HK-2 (cell line): ENCODE results near the gene RAD51.
"Not testable (repeated sequence)": the region's sequence is repeated elsewhere in the genome, so short reads cannot be mapped to it uniquely, and the experiment has no call there.

Source experiments
- DNase-seq: peaks from one replicate; pipeline ENCODE4 v3.0.0-alpha.2; 2018; ENCODE audit not compliant: unreplicated experiment

The RAD51 gene

GRCh38 chr15:40694688-40695468 is at the start of gene RAD51:
TSS of gene RAD51 (plus strand) at chr15:40695174. CDS start at chr15:40698759, 3,585 bp downstream.
- peak; percentile 84 for DNase-seq

- DNase-seq = no peak
Observed at GRCh38 chr15:40647523-40647922, 47.5 kb upstream of the RAD51 start.

- no peak for DNase-seq
Observed at GRCh38 chr15:40650479-40650878, 44.5 kb upstream of the RAD51 start.

- DNase-seq = no peak
Observed at GRCh38 chr15:40660686-40661085, 34.3 kb upstream of the RAD51 start.

- DNase-seq = no peak
Observed at GRCh38 chr15:40664909-40665308, 30.1 kb upstream of the RAD51 start.

GRCh38 chr15:40676290-40676689 is 18.7 kb upstream of the RAD51 start:
- DNase-seq = not testable (repeated sequence)

- DNase-seq = not testable (repeated sequence)
Observed at GRCh38 chr15:40676906-40677305, 18.1 kb upstream of the RAD51 start.

GRCh38 chr15:40680151-40680550 is 14.8 kb upstream of the RAD51 start:
- DNase-seq = no peak

GRCh38 chr15:40680959-40681358 is 14.0 kb upstream of the RAD51 start:
- DNase-seq = not testable (repeated sequence)

- no peak for DNase-seq
Observed at GRCh38 chr15:40684381-40684780, 10.6 kb upstream of the RAD51 start.

- no peak for DNase-seq
Observed at GRCh38 chr15:40685376-40685775, 9.6 kb upstream of the RAD51 start.

- DNase-seq = no peak
Observed at GRCh38 chr15:40688932-40689799, 5.8 kb upstream of the RAD51 start.

- no peak for DNase-seq
Observed at GRCh38 chr15:40691737-40692136, 3.2 kb upstream of the RAD51 start.

- peak; percentile 31 for DNase-seq
Observed at GRCh38 chr15:40693904-40694687, 878 bp upstream of the RAD51 start.

GRCh38 chr15:40695469-40695890 is 506 bp downstream of the RAD51 start:
- DNase-seq = peak; percentile 36

GRCh38 chr15:40696228-40696627 is 1.3 kb downstream of the RAD51 start:
- DNase-seq = no peak

- DNase-seq = no peak
Observed at GRCh38 chr15:40697916-40698315, 2.9 kb downstream of the RAD51 start.

- DNase-seq = no peak
Observed at GRCh38 chr15:40702077-40702476, 7.1 kb downstream of the RAD51 start.

- no peak for DNase-seq
Observed at GRCh38 chr15:40706121-40706520, 11.1 kb downstream of the RAD51 start.

GRCh38 chr15:40714144-40714543 is 19.2 kb downstream of the RAD51 start:
- no peak for DNase-seq

GRCh38 chr15:40716165-40716564 is 21.2 kb downstream of the RAD51 start:
- DNase-seq = no peak

- no peak for DNase-seq
Observed at GRCh38 chr15:40721701-40722100, 26.7 kb downstream of the RAD51 start.
